K562 (cell line): Measurements from ENCODE around the gene RHAG. TPM values are rescaled to one million over a fixed set of nuclear protein-coding genes. Genes with fewer than 3 reads are reported as not detected.

Experiments
- BACH1 ChIP-seq: fragments of 200-800 bp; sonication (Bioruptor generic); IDR thresholded peaks from 2 replicates; pipeline ENCODE4 v1.6.1; 2016; ENCODE audit warnings: missing genetic modification characterization, missing compliant biosample characterization
- BCLAF1 ChIP-seq, 2 experiments: fragments of 450-650 bp in 1 of 2; IDR thresholded peaks; 2 replicates each; pipeline ENCODE4 v1.6.1; 2011 to 2017; ENCODE audit warnings: low read depth in 2 of 2, antibody characterized with exemption in 1 of 2, borderline replicate concordance in 1 of 2, low read length in 1 of 2, mild to moderate bottlenecking in 1 of 2, mixed read lengths in 1 of 2; ENCODE audit not compliant: control insufficient read depth in 1 of 2
- BHLHE40 ChIP-seq: IDR thresholded peaks from 2 replicates; pipeline ENCODE4 v1.6.1; 2011; ENCODE audit warnings: low read length, improper control_type of control experiment
- CBX8 ChIP-seq: fragments of 200-600 bp; sonication (generic); IDR thresholded peaks from 2 replicates; pipeline ENCODE4 v1.6.1; 2012; ENCODE audit warnings: borderline replicate concordance, mixed run types, low read depth, mild to moderate bottlenecking, moderate library complexity, mixed read lengths, low read length, control low read depth, inconsistent platforms; ENCODE audit not compliant: poor library complexity, severe bottlenecking; ENCODE audit errors: extremely low read depth
- DPF2 ChIP-seq: fragments of 450-650 bp; IDR thresholded peaks from 2 replicates; pipeline ENCODE4 v1.6.1; 2016
- HCFC1 ChIP-seq: IDR thresholded peaks from 2 replicates; pipeline ENCODE4 v1.6.1; 2012; ENCODE audit warnings: low read depth, low read length, improper control_type of control experiment
- HLTF ChIP-seq: fragments of 450-650 bp; IDR thresholded peaks from 2 replicates; pipeline ENCODE4 v1.6.1; 2016
- MBD1 ChIP-seq: fragments of 250-450 bp; sonication (Bioruptor Pico); IDR thresholded peaks from 2 replicates; pipeline ENCODE4 v1.8.0; 2022; ENCODE audit warnings: inconsistent platforms
- NBN ChIP-seq: fragments of 450-650 bp; IDR thresholded peaks from 2 replicates; pipeline ENCODE4 v1.6.1; 2016; ENCODE audit warnings: low read depth, mild to moderate bottlenecking
- NFIC ChIP-seq: fragments of 450-650 bp; IDR thresholded peaks from 2 replicates; pipeline ENCODE4 v1.6.1; 2017; ENCODE audit warnings: mild to moderate bottlenecking, inconsistent platforms
- NR2C2 ChIP-seq, 2 experiments: fragments of 200-800 bp in 1 of 2; sonication (Bioruptor generic) in 1 of 2; sonication (generic) in 1 of 2; formaldehyde crosslinking in 1 of 2; IDR thresholded peaks; 2 replicates each; pipeline versions ENCODE4 v1.6.1 to v1.8.0; 2016 to 2022; ENCODE audit warnings: mild to moderate bottlenecking in 1 of 2, missing compliant biosample characterization in 1 of 2, missing genetic modification characterization in 1 of 2, missing genetic modification reagents in 1 of 2
- PHTF2 ChIP-seq: fragments of 250-450 bp; sonication (Bioruptor Pico); IDR thresholded peaks from 2 replicates; pipeline ENCODE4 v1.5.0; 2021; ENCODE audit warnings: mild to moderate bottlenecking
- PPARD ChIP-seq: fragments of 250-450 bp; sonication (Bioruptor Pico); IDR thresholded peaks from 2 replicates; pipeline ENCODE4 v1.8.0; 2022; ENCODE audit warnings: inconsistent platforms, mild to moderate bottlenecking, moderate library complexity
- PYGO2 ChIP-seq: fragments of 450-650 bp; IDR thresholded peaks from 2 replicates; pipeline ENCODE4 v1.6.1; 2016; ENCODE audit warnings: mild to moderate bottlenecking, missing genetic modification characterization, moderate library complexity, missing compliant biosample characterization
- SIRT6 ChIP-seq: IDR thresholded peaks from one replicate; pipeline ENCODE4 v1.6.1; 2012; ENCODE audit warnings: low read depth, mild to moderate bottlenecking, control low read depth, inconsistent platforms, low read length, moderate library complexity
- SIX5 ChIP-seq, 2 experiments: IDR thresholded peaks; 2 replicates each; pipeline ENCODE4 v1.6.1; 2011; ENCODE audit warnings: low read length in 2 of 2, borderline replicate concordance in 1 of 2, low read depth in 1 of 2, mild to moderate bottlenecking in 1 of 2, moderate library complexity in 1 of 2; ENCODE audit not compliant: insufficient read depth in 1 of 2
- TAF7 ChIP-seq: fragments of 450-650 bp; IDR thresholded peaks from 2 replicates; pipeline ENCODE4 v1.6.1; 2016; ENCODE audit warnings: missing genetic modification characterization, missing compliant biosample characterization
- ZBED1 ChIP-seq: IDR thresholded peaks from 2 replicates; pipeline ENCODE4 v1.6.1; 2014
- ZBTB1 ChIP-seq: sonication (generic); formaldehyde crosslinking; IDR thresholded peaks from 2 replicates; pipeline ENCODE4 v1.8.1; 2023; ENCODE audit warnings: missing genetic modification reagents, low read depth, mild to moderate bottlenecking, borderline replicate concordance
- ZNF316 ChIP-seq: fragments of 450-650 bp; IDR thresholded peaks from 2 replicates; pipeline ENCODE4 v1.6.1; 2016
- ZNF347 ChIP-seq: fragments of 450-650 bp; formaldehyde crosslinking; IDR thresholded peaks from 2 replicates; pipeline ENCODE4 v1.4.0; 2020; ENCODE audit warnings: low read depth, mild to moderate bottlenecking, moderate library complexity
- ZNF561 ChIP-seq: fragments of 450-650 bp; formaldehyde crosslinking; conservative IDR thresholded peaks from 2 replicates; pipeline ENCODE4 v1.4.0; 2020; ENCODE audit warnings: mild to moderate bottlenecking, moderate library complexity
- polyA plus RNA-seq, 8 experiments: library from polyadenylated mRNA; depleted of rRNA in 4 of 8; stranded (reverse) in 5 of 8; unstranded in 3 of 8; fragments of >200 nt; fragmentation: Nextera tagmentation in 2 of 8; fragmentation: Illumina TruSeq in 1 of 8; extraction: Ambion mirVana in 2 of 8; extraction: Trizol in 1 of 8; gene quantifications; 2 replicates each; pipeline versions ENCODE4 v1.2.1 to v1.2.3, GENCODE V29; 2011 to 2014; ENCODE audit warnings: inconsistent platforms in 1 of 8, missing spikeins in 1 of 8
- total RNA-seq, 7 experiments: library from RNA; depleted of rRNA in 6 of 7; stranded (reverse); fragments of >200 nt in 6 of 7; fragmentation: Illumina TruSeq in 2 of 7; extraction: Trizol in 2 of 7; gene quantifications; 2 replicates each; pipeline versions ENCODE4 v1.2.1 to v1.2.3, GENCODE V29; 2011 to 2021; ENCODE audit warnings: low replicate concordance in 1 of 7
- TF ChIP-seq, protein P1 (sequence below): fragments of 250-450 bp; sonication (Bioruptor Pico); IDR thresholded peaks from 2 replicates; pipeline ENCODE4 v1.8.0; 2021; ENCODE audit warnings: moderate library complexity, mild to moderate bottlenecking, inconsistent platforms
- TF ChIP-seq, protein P2 (sequence below): fragments of 250-450 bp; sonication (Bioruptor Pico); IDR thresholded peaks from 2 replicates; pipeline ENCODE4 v1.5.0; 2021

The RHAG gene
- total and polyA plus RNA-seq, 9 of the 15 experiments (the other 6 are each of a cell fraction or from before 2014, with no cell fraction given): 290 to 1,202 (median 505) TPM

DNA sequence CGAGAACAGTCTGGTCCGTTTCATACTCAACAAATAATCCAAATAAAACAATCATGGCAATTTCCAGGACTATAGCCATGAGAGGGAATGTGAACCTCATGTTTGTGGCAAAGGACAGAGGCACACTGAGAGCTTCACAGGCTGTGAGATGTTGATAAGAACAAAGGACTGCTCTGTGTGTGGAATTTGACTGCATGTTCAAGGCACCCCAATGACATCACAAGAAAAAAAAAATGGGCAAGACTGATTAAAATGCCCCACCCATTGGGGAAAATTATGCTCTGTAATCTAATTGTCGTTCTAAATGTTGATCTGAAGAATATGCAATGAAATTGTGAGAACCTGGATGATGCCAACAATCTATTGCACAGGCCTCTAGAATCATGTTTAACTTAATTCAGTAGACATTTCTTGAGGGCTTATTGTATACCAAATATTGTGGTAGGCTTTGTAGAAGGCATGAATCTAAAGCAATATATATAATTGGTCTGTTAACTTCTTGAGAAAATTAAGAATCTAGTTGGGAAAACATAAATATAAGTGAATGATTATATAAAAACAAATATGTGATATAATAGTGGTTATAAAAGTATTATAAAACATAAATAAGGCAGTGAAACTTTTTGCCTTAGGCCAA, at the start of gene RHAG (continued):
- no peak for TF ChIP-seq SIX5 (IDR thresholded peaks at IDR 0.05; ENCODE audit: borderline replicate concordance in 1 of 2, insufficient read depth in 1 of 2, low read depth in 1 of 2, low read length in 2 of 2)
- TF ChIP-seq TAF7 (tag): peak; percentile 57; the same call in 1 of the 2 replicates
- TF ChIP-seq, protein P1, sequence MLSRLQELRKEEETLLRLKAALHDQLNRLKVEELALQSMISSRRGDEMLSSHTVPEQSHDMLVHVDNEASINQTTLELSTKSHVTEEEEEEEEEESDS: no peak
- no peak for TF ChIP-seq MBD1 (CRISPR knock-in tag)
- TF ChIP-seq ZNF347 (CRISPR knock-in tag): no peak
- TF ChIP-seq SIRT6: no peak
- peak; percentile 89 for TF ChIP-seq DPF2
- TF ChIP-seq ZBTB1 (CRISPR knock-in tag): no peak
- TF ChIP-seq BCLAF1 (IDR thresholded peaks at IDR 0.05; ENCODE audit: borderline replicate concordance in 1 of 2, control insufficient read depth in 1 of 2, low read depth in 2 of 2, low read length in 1 of 2): peak in 1 of 2 experiments; percentile 91; a peak in 1 of 4 replicates
- 0 out of 2 replicates have a peak, but pooled peaks have one; percentile 76 for TF ChIP-seq HLTF
- no peak for TF ChIP-seq ZNF561
- TF ChIP-seq, protein P2, sequence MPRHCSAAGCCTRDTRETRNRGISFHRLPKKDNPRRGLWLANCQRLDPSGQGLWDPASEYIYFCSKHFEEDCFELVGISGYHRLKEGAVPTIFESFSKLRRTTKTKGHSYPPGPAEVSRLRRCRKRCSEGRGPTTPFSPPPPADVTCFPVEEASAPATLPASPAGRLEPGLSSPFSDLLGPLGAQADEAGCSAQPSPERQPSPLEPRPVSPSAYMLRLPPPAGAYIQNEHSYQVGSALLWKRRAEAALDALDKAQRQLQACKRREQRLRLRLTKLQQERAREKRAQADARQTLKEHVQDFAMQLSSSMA (CRISPR knock-in tag): no peak
- no peak; the same call in 1 of the 2 replicates for TF ChIP-seq BACH1
- no peak; the same call in 1 of the 2 replicates for TF ChIP-seq ZBED1
- peak; percentile 72 for TF ChIP-seq ZNF316
- TF ChIP-seq NR2C2 (CRISPR knock-in tag; IDR thresholded peaks at IDR 0.05): no peak
- TF ChIP-seq NR2C2 (tag; IDR thresholded peaks at IDR 0.05): no peak
- TF ChIP-seq BHLHE40: peak; percentile 68
- no peak for TF ChIP-seq CBX8
- TF ChIP-seq PPARD (CRISPR knock-in tag): no peak
- no peak for TF ChIP-seq PHTF2
- TF ChIP-seq NFIC: peak; percentile 69
- peak; percentile 88; the same call in 1 of the 2 replicates for TF ChIP-seq NBN
- 0 out of 2 replicates have a peak, but pooled peaks have one; percentile 36 for TF ChIP-seq HCFC1
- TF ChIP-seq PYGO2 (tag): no peak
